ENCODE results near the gene LRP1-AS. TPM values are rescaled to one million over a fixed set of nuclear protein-coding genes. Genes with fewer than 3 reads are reported as not detected.

The LRP1-AS gene
- total RNA-seq, 1 experiment from 2014 or later: not detected

GRCh38 chr12:57183939-57184725 is 36.7 kb upstream of the LRP1-AS start:
- POLR2A ChIA-PET: interaction anchor here (0.5 to 1.8 kb wide), 4 partner anchors 32 to 113 kb away, joined by 3 to 15 read pairs (median 4); no protein-coding TSS in a partner anchor

GRCh38 chr12:57182918-57183575 is 35.6 kb upstream of the LRP1-AS start:
- no TSS peak for BruUV-seq (replicated peaks)
- POLR2A ChIA-PET: interaction anchor here (1.1 to 3.5 kb wide), 7 partner anchors 30 to 114 kb away, joined by 3 to 24 read pairs (median 10); partner anchors contain the start of genes LRP1 and STAT6
- no peaks in the 10 kb centered on the region for H3K9me3 Mint-ChIP-seq (ENCODE audit: unreplicated experiment)
- TF ChIP-seq CTCF (IDR thresholded peaks at IDR 0.05; ENCODE audit: unreplicated experiment): peak; percentile 89
- no peak overlapping the region for H3K4me3 Mint-ChIP-seq (ENCODE audit: unreplicated experiment)
- H3K4me1 Mint-ChIP-seq (ENCODE audit: insufficient read depth, unreplicated experiment): peaks cover 10% of the 10 kb centered on the region
- intact Hi-C loops (cut with micrococcal nuclease): loop anchor here (1.0 kb wide), 3 partner anchors 59 to 175 kb away; no protein-coding TSS in a partner anchor
- peaks cover 37% of the 10 kb centered on the region for H3K36me3 Mint-ChIP-seq (ENCODE audit: insufficient read depth, unreplicated experiment)
- peak; percentile 82 for DNase-seq (ENCODE audit: unreplicated experiment)
- peak overlapping the region; percentile 33 for H3K27ac Mint-ChIP-seq (ENCODE audit: low read depth, unreplicated experiment)
- H3K27me3 Mint-ChIP-seq (ENCODE audit: insufficient read depth, unreplicated experiment): no peaks in the 10 kb centered on the region
- CTCF ChIA-PET: interaction anchor here (0.5 to 15.4 kb wide), 15 partner anchors 8 to 807 kb away, joined by 3 to 530 read pairs (median 3); partner anchors contain the start of genes LRP1, SHMT2 and STAT6

More at GRCh38 chr12:57183939-57184725, 36.7 kb upstream of the LRP1-AS start:
- H3K36me3 Mint-ChIP-seq (ENCODE audit: insufficient read depth, unreplicated experiment): peaks cover 37% of the 10 kb centered on the region
- H3K4me3 Mint-ChIP-seq (ENCODE audit: unreplicated experiment): no peak overlapping the region
- H3K4me1 Mint-ChIP-seq (ENCODE audit: insufficient read depth, unreplicated experiment): peaks cover 10% of the 10 kb centered on the region
- intact Hi-C loops (cut with micrococcal nuclease): loop anchor here (1.0 kb wide), 3 partner anchors 60 to 176 kb away; no protein-coding TSS in a partner anchor
- no peaks in the 10 kb centered on the region for H3K27me3 Mint-ChIP-seq (ENCODE audit: insufficient read depth, unreplicated experiment)
- DNase-seq (ENCODE audit: unreplicated experiment): no peak
- no peaks in the 10 kb centered on the region for H3K9me3 Mint-ChIP-seq (ENCODE audit: unreplicated experiment)
- TF ChIP-seq CTCF (IDR thresholded peaks at IDR 0.05; ENCODE audit: unreplicated experiment): no peak
- H3K27ac Mint-ChIP-seq (ENCODE audit: low read depth, unreplicated experiment): no peak overlapping the region
- BruUV-seq (replicated peaks): no TSS peak
- CTCF ChIA-PET: interaction anchor here (0.5 to 15.4 kb wide), 12 partner anchors 8 to 155 kb away, joined by 3 to 530 read pairs (median 4); partner anchors contain the start of genes LRP1 and STAT6

GRCh38 chr12:57181561-57182155 is 34.2 kb upstream of the LRP1-AS start:
- no TSS peak for BruUV-seq (replicated peaks)
- no peak overlapping the region for H3K4me3 Mint-ChIP-seq (ENCODE audit: unreplicated experiment)
- no peak overlapping the region for H3K27ac Mint-ChIP-seq (ENCODE audit: low read depth, unreplicated experiment)
- ChIA-PET POLR2A (interaction anchor here (0.6 to 3.5 kb wide), 9 partner anchors 14 to 112 kb away, joined by 3 to 24 read pairs (median 5); partner anchors contain the start of genes LRP1, NEMP1 and STAT6), CTCF (interaction anchor here (0.8 to 15.4 kb wide), 12 partner anchors 9 to 121 kb away, joined by 3 to 530 read pairs (median 4); partner anchors contain the start of genes LRP1 and STAT6)
- peaks cover 29% of the 10 kb centered on the region for H3K36me3 Mint-ChIP-seq (ENCODE audit: insufficient read depth, unreplicated experiment)
- no peaks in the 10 kb centered on the region for H3K9me3 Mint-ChIP-seq (ENCODE audit: unreplicated experiment)
- H3K27me3 Mint-ChIP-seq (ENCODE audit: insufficient read depth, unreplicated experiment): no peaks in the 10 kb centered on the region
- peaks cover 11% of the 10 kb centered on the region for H3K4me1 Mint-ChIP-seq (ENCODE audit: insufficient read depth, unreplicated experiment)
- no peak for DNase-seq (ENCODE audit: unreplicated experiment)
- TF ChIP-seq CTCF (IDR thresholded peaks at IDR 0.05; ENCODE audit: unreplicated experiment): no peak
- intact Hi-C loops (cut with micrococcal nuclease): no loop called here

Measured in MCF 10A (cell line).